Stomach (tissue), 9 donors: ENCODE data around the gene FAXC. TPM values are rescaled to one million over a fixed set of nuclear protein-coding genes. Genes with fewer than 3 reads are reported as not detected.

Source experiments
- DNase-seq, 2 donors: peaks; one replicate each; pipeline versions ENCODE4 v3.0.0 to v3.0.0-alpha.2; 2013 to 2019
- H3K27ac ChIP-seq, 5 donors: fragments of 200-600 bp in 4 of 5; sonication (generic) in 4 of 5; one replicate each; pipeline ENCODE4 v1.5.1; 2013 to 2019; ENCODE audit warnings: mild to moderate bottlenecking in 1 of 5, moderate library complexity in 1 of 5
- H3K27me3 ChIP-seq, 3 donors: fragments of 200-600 bp; sonication (generic); one replicate each; pipeline ENCODE4 v1.5.1; 2017 to 2019; ENCODE audit warnings: mixed run types in 1 of 3
- H3K36me3 ChIP-seq, 4 donors: fragments of 200-600 bp; sonication (generic); 1 replicate in 3 of 4; 2 replicates in 1 of 4; pipeline ENCODE4 v1.5.1; 2016 to 2019
- H3K4me1 ChIP-seq, 4 donors: fragments of 200-600 bp; sonication (generic); one replicate each; pipeline ENCODE4 v1.5.1; 2016 to 2019
- H3K4me3 ChIP-seq, 4 donors: fragments of 200-600 bp; sonication (generic) in 3 of 4; one replicate each; pipeline ENCODE4 v1.5.1; 2016 to 2019; ENCODE audit warnings: mild to moderate bottlenecking in 1 of 4
- H3K9me3 ChIP-seq, 4 donors: fragments of 200-600 bp; sonication (generic); one replicate each; pipeline ENCODE4 v1.5.1; 2016 to 2019
- CTCF ChIP-seq, 7 experiments: fragments of 450-650 bp in 4 of 7; fragments of 200-600 bp in 3 of 7; sonication (generic) in 3 of 7; IDR thresholded peaks; one replicate each; pipeline ENCODE4 v1.5.1; 2016 to 2019; ENCODE audit warnings: antibody characterized with exemption in 7 of 7, control low read depth in 2 of 7, mild to moderate bottlenecking in 1 of 7
- EP300 ChIP-seq: sonication (generic); formaldehyde crosslinking; IDR thresholded peaks from one replicate; pipeline ENCODE4 v1.6.1; 2017; ENCODE audit warnings: antibody characterized with exemption
- POLR2A ChIP-seq, 4 donors: fragments of 450-650 bp; IDR thresholded peaks; one replicate each; pipeline ENCODE4 v1.6.1; 2016; ENCODE audit warnings: antibody characterized with exemption in 4 of 4, control low read depth in 2 of 4, mild to moderate bottlenecking in 1 of 4, moderate library complexity in 1 of 4
- POLR2AphosphoS5 ChIP-seq, 3 donors: sonication (generic); formaldehyde crosslinking; IDR thresholded peaks; one replicate each; pipeline ENCODE4 v1.6.1; 2016; ENCODE audit warnings: antibody characterized with exemption in 3 of 3
- WGBS, 5 donors: extraction: QIAGEN DNeasy Blood & Tissue Kit in 3 of 5; methylation state at CpG; one replicate each; pipeline versions ENCODE4 v1.1.5 to v1.1.7; 2013 to 2018; 5-methylcytosine and 5-hydroxymethylcytosine counted together
- intact Hi-C: fragments of 100-400 bp; cut with DNase I; formaldehyde crosslinking; loops from one replicate; pipeline ENCODE4 v1.15.1; 2023; ENCODE audit warnings: low total_unique reads
- polyA plus RNA-seq, 3 donors: library from polyadenylated mRNA; stranded (reverse); fragments of 200-250 nt; gene quantifications; one replicate each; pipeline ENCODE4 v1.2.3, GENCODE V29; 2013
- total RNA-seq, 5 donors: library from RNA; depleted of rRNA; stranded (reverse); fragments of >200 nt; gene quantifications; one replicate each; pipeline versions ENCODE4 v1.1.0 to v1.2.3, GENCODE V29; 2014 to 2016
- donor health status: healthy with polysubstance abuse.
- donor health status: Bipolar disorder and iron deficiency.
- donor health status: healthy.

FAXC gene
- total and polyA plus RNA-seq, 8 donors: 2.2 to 186 (median 7.7) TPM; not detected in 1

GRCh38 chr6:99350573-99350972 lies 1.1 kb upstream of the FAXC start:
- Histone ChIP-seq H3K9me3 (no peaks in the 10 kb centered on the region), H3K27ac (no peak overlapping the region), H3K4me1 (peaks cover 0 to 23% (median 19%) of the 10 kb centered on the region in 4 donors), H3K36me3 (no peaks in the 10 kb centered on the region), H3K4me3 (peak overlapping the region; percentile 65 to 88 (median 73)), H3K27me3 (peaks cover 0 to 40% (median 8%) of the 10 kb centered on the region in 3 donors)
- TF ChIP-seq EP300: no peak
- TF ChIP-seq POLR2AphosphoS5 (IDR thresholded peaks at IDR 0.05): no peak
- intact Hi-C loops: no loop called here
- WGBS, 5 donors: 18 to 37% (median 21%) methylated on average over 9 to 10 of the region's 10 CpGs
- peak in 1 of 2 donors; percentile 57 for DNase-seq

GRCh38 chr6:99348288-99349170 lies 945 bp downstream of the FAXC start:
- WGBS, 5 donors: 39 to 50% (median 48%) methylated on average over 24 to 25 of the region's 25 CpGs
- H3K27ac ChIP-seq: peak overlapping the region in 4 of 5 donors; percentile 56 to 90 (median 74)
- H3K27me3 ChIP-seq: peaks cover 0 to 36% (median 8%) of the 10 kb centered on the region in 3 donors
- TF ChIP-seq POLR2AphosphoS5 (IDR thresholded peaks at IDR 0.05) (no peak), EP300 (no peak), CTCF (IDR thresholded peaks at IDR 0.05) (no peak), POLR2A (IDR thresholded peaks at IDR 0.05) (no peak)
- no peaks in the 10 kb centered on the region for H3K36me3 ChIP-seq
- intact Hi-C loops: no loop called here
- H3K9me3 ChIP-seq: no peaks in the 10 kb centered on the region
- DNase-seq: no peak
- H3K4me1 ChIP-seq: peaks cover 0 to 23% (median 19%) of the 10 kb centered on the region in 4 donors
- peak overlapping the region; percentile 65 to 88 (median 73) for H3K4me3 ChIP-seq

- peaks cover 0 to 23% (median 19%) of the 10 kb centered on the region in 4 donors for H3K4me1 ChIP-seq
- no peaks in the 10 kb centered on the region for H3K36me3 ChIP-seq
- H3K27me3 ChIP-seq: peaks cover 0 to 31% (median 8%) of the 10 kb centered on the region in 3 donors
- 52 to 70% (median 66%) methylated on average over 1 of the region's 1 CpG for WGBS, 5 donors
- no peaks in the 10 kb centered on the region for H3K9me3 ChIP-seq
- TF ChIP-seq POLR2A (IDR thresholded peaks at IDR 0.05) (no peak), CTCF (IDR thresholded peaks at IDR 0.05) (no peak), EP300 (no peak)
- no peak for DNase-seq
- peak overlapping the region in 4 of 5 donors; percentile 1 to 90 (median 46) for H3K27ac ChIP-seq
- intact Hi-C loops: no loop called here
- peak overlapping the region in 2 of 4 donors; percentile 65 to 69 for H3K4me3 ChIP-seq
These were observed 1.7 kb downstream of the FAXC start for GRCh38 chr6:99347804-99348203.

- Histone ChIP-seq H3K27ac (no peak overlapping the region), H3K4me3 (no peak overlapping the region), H3K9me3 (no peaks in the 10 kb centered on the region), H3K4me1 (peaks cover 0 to 23% (median 19%) of the 10 kb centered on the region in 4 donors), H3K27me3 (peaks cover 0 to 24% (median 8%) of the 10 kb centered on the region in 3 donors), H3K36me3 (no peaks in the 10 kb centered on the region)
- intact Hi-C loops: no loop called here
- DNase-seq: no peak
- no peak for TF ChIP-seq EP300
- no peak for TF ChIP-seq CTCF (IDR thresholded peaks at IDR 0.05)
- TF ChIP-seq POLR2AphosphoS5 (IDR thresholded peaks at IDR 0.05): no peak
- no peak for TF ChIP-seq POLR2A (IDR thresholded peaks at IDR 0.05)
- WGBS, 5 donors: 84 to 99% (median 97%) methylated on average over 10 of the region's 10 CpGs
These were observed 2.9 kb downstream of the FAXC start for GRCh38 chr6:99346595-99346994.
